ENCODE data around the gene ATG16L2.
"Not testable (repeated sequence)": the region's sequence is repeated elsewhere in the genome, so short reads cannot be mapped to it uniquely, and the experiment has no call there.

ATG16L2 gene

GRCh38 chr11:72850832-72851231 is 36.6 kb downstream of the ATG16L2 start:
- DNase-seq = no peak

DNA sequence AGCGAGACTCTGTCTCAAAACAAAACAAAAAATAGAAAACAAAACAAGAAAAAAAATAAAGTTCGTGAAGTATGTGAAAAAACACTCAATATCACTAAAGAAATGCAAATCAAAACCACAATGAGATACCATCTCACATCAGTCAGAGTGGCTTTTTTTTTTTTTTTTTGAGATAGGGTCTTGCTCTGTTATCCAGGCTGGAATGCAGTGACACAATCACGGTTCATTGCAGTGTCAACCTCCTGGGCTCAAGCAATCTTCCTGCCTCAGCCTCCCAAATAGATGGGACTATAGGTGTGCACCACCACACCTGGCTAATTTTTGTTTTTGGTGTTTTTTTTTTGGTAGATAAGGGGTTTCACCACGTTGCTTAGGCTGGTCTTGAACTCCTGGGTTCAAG is 37.5 kb downstream of the ATG16L2 start:
- no peak for DNase-seq

DNA sequence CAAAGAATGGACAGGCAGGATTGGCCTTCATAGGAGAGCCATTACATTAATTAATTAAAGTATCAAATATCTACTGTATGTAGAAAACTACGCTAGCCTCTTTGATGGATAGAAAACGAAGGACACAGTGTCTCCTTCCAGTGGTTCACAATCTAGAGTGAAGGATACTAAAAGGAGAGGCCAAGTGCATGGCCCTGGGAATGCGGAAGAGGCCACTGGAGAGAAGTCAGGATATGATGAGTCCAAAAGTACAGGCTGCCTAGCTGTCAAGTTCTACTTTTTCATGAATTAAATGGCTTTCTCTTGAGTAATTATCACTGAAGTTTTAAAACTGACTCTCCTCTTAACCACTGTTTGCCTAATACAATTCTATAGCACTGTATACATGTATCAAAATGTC is 41.9 kb downstream of the ATG16L2 start:
- no peak for DNase-seq

GRCh38 chr11:72856551-72857345 is 42.5 kb downstream of the ATG16L2 start:
- DNase-seq = no peak

DNA sequence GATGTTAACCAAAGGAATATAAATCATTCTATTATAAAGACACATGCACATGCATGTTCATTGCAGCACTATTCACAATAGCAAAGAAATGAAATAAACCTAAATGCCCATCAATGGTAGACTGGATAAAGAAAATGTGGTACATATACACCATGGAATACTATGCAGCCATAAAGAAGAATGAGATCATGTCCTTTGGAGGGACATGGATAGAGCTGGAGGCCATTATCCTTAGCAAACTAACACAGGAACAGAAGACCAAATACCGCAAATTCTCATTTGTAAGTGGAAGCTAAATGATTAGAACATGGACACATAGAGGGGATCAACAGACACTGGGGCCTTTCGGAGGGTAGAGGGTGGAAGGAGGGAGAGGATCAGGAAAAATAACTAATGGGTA is 44.1 kb downstream of the ATG16L2 start:
- not testable (repeated sequence) for DNase-seq

DNA sequence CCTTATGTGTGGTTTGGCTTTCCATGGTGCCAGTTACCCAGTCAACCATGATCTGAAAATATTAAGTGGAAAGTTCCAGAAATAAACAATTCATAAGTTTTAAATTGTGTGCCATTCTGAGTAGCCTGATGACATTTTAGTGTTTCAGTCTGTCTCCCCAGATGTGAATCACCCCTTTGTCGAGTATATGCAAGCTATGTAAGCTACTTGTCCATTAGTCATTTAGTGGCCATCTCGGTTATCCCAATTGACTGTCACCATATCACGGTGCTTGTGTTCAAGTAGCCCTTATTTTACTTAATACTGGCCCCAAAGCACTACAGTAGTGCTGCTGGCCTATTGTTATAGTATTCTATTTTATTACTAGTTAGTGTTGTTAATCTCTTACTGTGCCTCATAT is 44.9 kb downstream of the ATG16L2 start:
- DNase-seq = no peak

DNA sequence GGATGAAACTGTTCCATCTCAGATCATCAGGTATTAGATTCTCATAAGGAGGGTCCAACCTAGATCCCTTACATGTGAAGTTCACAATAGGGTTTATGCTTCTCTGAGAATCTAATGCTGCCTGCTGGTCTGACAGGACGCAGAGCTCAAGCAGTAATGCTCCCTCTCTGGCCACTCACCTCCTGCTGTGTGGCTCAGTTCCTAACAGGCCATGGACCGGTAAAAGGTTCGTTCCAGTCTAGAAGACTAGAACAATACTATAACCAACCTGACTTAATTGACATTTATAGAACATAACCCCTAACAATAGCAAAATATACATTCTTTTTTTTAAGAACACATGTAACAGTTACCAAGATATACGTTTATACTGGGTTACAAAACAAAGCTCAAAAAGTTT is 45.8 kb downstream of the ATG16L2 start:
- no peak for DNase-seq

- no peak for DNase-seq
Measured at GRCh38 chr11:72860592-72860991, 46.4 kb downstream of the ATG16L2 start.

DNA sequence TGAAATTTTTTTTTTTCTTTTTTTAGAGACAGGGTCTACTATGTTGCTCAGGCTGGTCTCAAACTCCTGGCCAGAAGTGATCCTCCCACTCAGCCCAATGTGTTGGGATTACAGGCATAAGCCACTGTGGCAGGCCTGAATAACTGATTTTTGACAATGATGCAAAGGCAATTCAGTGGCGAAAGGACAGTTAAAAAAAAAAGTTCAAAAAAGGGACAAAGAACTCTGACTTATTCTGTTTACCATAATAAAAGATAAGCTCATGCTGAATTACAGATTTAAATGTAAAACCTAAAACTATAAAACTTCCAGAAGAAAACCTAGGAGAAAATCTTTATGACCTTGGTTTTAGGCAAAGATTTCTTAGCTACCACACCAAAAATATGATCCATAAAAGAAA is 48.9 kb downstream of the ATG16L2 start:
- no peak for DNase-seq

GRCh38 chr11:72863916-72864315 is 49.7 kb downstream of the ATG16L2 start:
- no peak for DNase-seq

GRCh38 chr11:72864702-72865655 is 50.8 kb downstream of the ATG16L2 start:
- no peak for DNase-seq

GRCh38 chr11:72867970-72868369 is 53.8 kb downstream of the ATG16L2 start:
- DNase-seq = no peak

GRCh38 chr11:72869831-72870230 is 55.6 kb downstream of the ATG16L2 start:
- no peak for DNase-seq

DNA sequence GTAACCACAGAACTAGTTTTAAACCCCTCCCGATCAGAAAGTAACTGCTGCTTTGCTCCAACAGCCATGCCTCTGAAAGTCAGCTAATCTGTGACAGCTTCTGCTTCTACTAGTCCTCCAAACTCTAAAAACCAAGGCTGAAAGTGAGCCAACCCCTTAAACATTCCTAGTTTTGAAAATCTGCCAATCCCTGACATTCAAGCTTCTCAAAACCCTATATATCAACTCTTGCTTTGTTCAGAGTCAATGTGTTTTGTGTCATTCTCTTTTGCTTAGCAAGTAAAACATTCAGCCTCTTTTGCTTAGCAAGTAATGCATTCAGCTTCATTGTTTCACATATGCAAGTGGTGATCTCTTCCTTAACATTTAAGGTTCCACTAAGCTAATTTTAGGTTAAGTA is 56.9 kb downstream of the ATG16L2 start:
- no peak for DNase-seq

DNA sequence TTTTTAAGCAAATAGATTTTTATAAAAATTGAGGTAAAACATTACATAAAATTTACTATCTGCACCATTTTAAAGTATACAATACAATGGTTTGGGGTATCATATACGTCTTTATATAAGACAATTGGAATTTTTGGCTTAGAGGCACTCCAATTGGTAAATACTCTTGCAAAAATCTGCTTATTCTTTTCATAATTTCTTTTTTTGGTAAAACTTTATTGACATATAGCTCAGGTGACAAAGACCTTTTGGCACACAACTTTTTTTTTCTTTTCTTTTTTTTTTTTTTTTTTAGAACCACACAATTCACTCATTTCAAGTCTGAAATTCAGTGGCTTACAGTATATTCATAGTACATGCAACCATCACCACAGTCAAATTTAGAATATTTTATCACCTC is 57.8 kb downstream of the ATG16L2 start:
- DNase-seq = no peak

- no peak for DNase-seq
Measured at GRCh38 chr11:72875736-72876135, 61.5 kb downstream of the ATG16L2 start.

- DNase-seq = no peak
Measured at GRCh38 chr11:72876147-72876546, 61.9 kb downstream of the ATG16L2 start.

All from stimulated activated CD4-positive, alpha-beta T cell treated with anti-CD3 and anti-CD28 coated beads, Interleukin-1b, Interleukin-23, amount 100 ng/mL, for 48 hours (primary cell).